H1 (cell line): ENCODE results near the gene TBC1D4. TPM values are rescaled to one million over a fixed set of nuclear protein-coding genes. Genes with fewer than 3 reads are reported as not detected.

ENCODE experiments used
- CTCF ChIA-PET: fragments of 300-600 bp; sonication (Branson Sonifier 250); formaldehyde crosslinking; loops from one replicate; lab custom pipeline; 2021; ENCODE audit not compliant: partially characterized antibody; lab: Charles Lee
- POLR2A ChIA-PET: fragments of 300-600 bp; sonication (Branson Sonifier 250); formaldehyde crosslinking; loops from one replicate; lab custom pipeline; 2021; ENCODE audit warnings: inconsistent platforms; ENCODE audit not compliant: partially characterized antibody; lab: Charles Lee
- DNase-seq, 2 experiments: peaks; one replicate each; pipeline versions ENCODE4 v3.0.0 to v3.0.0-alpha.2; 2010 to 2022; ENCODE audit warnings: low spot score in 2 of 2, low read depth in 1 of 2, mixed read lengths in 1 of 2
- FAIRE-seq: peaks from 2 replicates; lab custom pipeline; 2011; peaks lifted over from hg19 to GRCh38; lab: Jason Lieb, UNC
- H2AFZ ChIP-seq: 2 replicates; pipeline ENCODE4 v1.8.1; 2012; ENCODE audit warnings: low read length, inconsistent platforms
- H2AK5ac ChIP-seq: 2 replicates; pipeline ENCODE4 v1.6.1; 2013; ENCODE audit warnings: low read depth, low read length
- H2BK120ac ChIP-seq: replicated peaks from 2 replicates; pipeline ENCODE3; 2013; ENCODE audit warnings: low read depth, low read length, inconsistent platforms
- H2BK12ac ChIP-seq: 2 replicates; pipeline ENCODE4 v1.6.1; 2013; ENCODE audit warnings: low read depth, low read length
- H2BK15ac ChIP-seq: 2 replicates; pipeline ENCODE4 v1.6.1; 2013; ENCODE audit warnings: low read length
- H2BK20ac ChIP-seq: 2 replicates; pipeline ENCODE4 v1.6.1; 2013; ENCODE audit warnings: low read length
- H2BK5ac ChIP-seq: 2 replicates; pipeline ENCODE4 v1.6.1; 2013; ENCODE audit warnings: low read depth, low read length
- H3K14ac ChIP-seq: 2 replicates; pipeline ENCODE4 v1.6.1; 2013; ENCODE audit warnings: inconsistent platforms; ENCODE audit not compliant: insufficient read length
- H3K18ac ChIP-seq: 2 replicates; pipeline ENCODE4 v1.6.1; 2013; ENCODE audit warnings: low read length; ENCODE audit errors: extremely low read depth
- H3K23ac ChIP-seq: 2 replicates; pipeline ENCODE4 v1.6.1; 2013; ENCODE audit warnings: inconsistent platforms; ENCODE audit not compliant: insufficient read length
- H3K23me2 ChIP-seq: 2 replicates; pipeline ENCODE4 v1.6.1; 2013; ENCODE audit warnings: low read depth, low read length
- H3K27ac ChIP-seq: 2 replicates; pipeline ENCODE4 v1.6.1; 2011; ENCODE audit warnings: low read depth, low read length, inconsistent platforms
- H3K27me3 ChIP-seq, 4 experiments: replicated peaks in 1 of 4; 1 replicate in 1 of 4; 2 replicates in 3 of 4; pipeline versions ENCODE4 v1.6.1 to v1.8.1; 2011 to 2013; ENCODE audit warnings: low read length in 3 of 4, mild to moderate bottlenecking in 3 of 4, inconsistent platforms in 2 of 4, mixed read lengths in 2 of 4, moderate library complexity in 1 of 4; ENCODE audit not compliant: control insufficient read depth in 3 of 4, insufficient read depth in 3 of 4; ENCODE audit errors: extremely low read depth in 1 of 4
- H3K36me3 ChIP-seq, 4 experiments: 2 replicates each; pipeline versions ENCODE4 v1.6.1 to v1.8.1; 2011 to 2013; ENCODE audit warnings: mild to moderate bottlenecking in 4 of 4, low read length in 3 of 4, moderate library complexity in 2 of 4, control low read depth in 1 of 4, inconsistent platforms in 1 of 4; ENCODE audit not compliant: insufficient read depth in 4 of 4, control insufficient read depth in 2 of 4
- H3K4ac ChIP-seq: replicated peaks from 2 replicates; pipeline ENCODE3; 2013; ENCODE audit warnings: low read length, low read depth, mixed read lengths, inconsistent platforms; ENCODE audit not compliant: insufficient read length
- H3K4me1 ChIP-seq, 4 experiments: replicated peaks in 1 of 4; 1 replicate in 1 of 4; 2 replicates in 3 of 4; pipeline versions ENCODE4 v1.6.1 to v1.8.1; 2011 to 2013; ENCODE audit warnings: low read length in 3 of 4, inconsistent platforms in 2 of 4, mixed read lengths in 1 of 4; ENCODE audit not compliant: insufficient read depth in 4 of 4, control insufficient read depth in 3 of 4
- H3K4me2 ChIP-seq, 2 experiments: 2 replicates each; pipeline versions ENCODE4 v1.6.1 to v1.8.1; 2011 to 2013; ENCODE audit warnings: low read depth in 2 of 2, low read length in 2 of 2, control low read depth in 1 of 2, inconsistent platforms in 1 of 2, mild to moderate bottlenecking in 1 of 2; ENCODE audit not compliant: insufficient read depth in 1 of 2
- H3K4me3 ChIP-seq, 4 experiments: fragments of 200-600, 300-600 bp in 1 of 4; sonication (generic), shearing (Covaris generic), sonication (Bioruptor Twin) in 1 of 4; 2 replicates each; pipeline versions ENCODE4 v1.5.1 to v1.8.1; 2011 to 2016; ENCODE audit warnings: low read length in 4 of 4, low read depth in 3 of 4, control low read depth in 2 of 4, inconsistent platforms in 2 of 4, mild to moderate bottlenecking in 2 of 4, mixed read lengths in 1 of 4, moderate library complexity in 1 of 4; ENCODE audit not compliant: insufficient read depth in 2 of 4; ENCODE audit errors: extremely low read depth in 1 of 4
- H3K56ac ChIP-seq: replicated peaks from 2 replicates; pipeline ENCODE3; 2013; ENCODE audit warnings: low read depth, mild to moderate bottlenecking, mixed read lengths, low read length, inconsistent platforms; ENCODE audit not compliant: insufficient read length
- H3K79me1 ChIP-seq: 2 replicates; pipeline ENCODE4 v1.6.1; 2013; ENCODE audit warnings: low read depth, low read length, control low read depth
- H3K79me2 ChIP-seq, 2 experiments: 2 replicates each; pipeline versions ENCODE4 v1.6.1 to v1.8.1; 2012 to 2013; ENCODE audit warnings: low read length in 2 of 2, mild to moderate bottlenecking in 2 of 2, inconsistent platforms in 1 of 2; ENCODE audit not compliant: insufficient read depth in 2 of 2, control insufficient read depth in 1 of 2
- H3K9ac ChIP-seq, 4 experiments: replicated peaks in 1 of 4; 1 replicate in 1 of 4; 2 replicates in 3 of 4; pipeline versions ENCODE4 v1.6.1 to v1.8.1; 2011 to 2013; ENCODE audit warnings: low read depth in 3 of 4, low read length in 3 of 4, control low read depth in 2 of 4, mild to moderate bottlenecking in 2 of 4, moderate library complexity in 2 of 4, inconsistent platforms in 1 of 4; ENCODE audit errors: extremely low read depth in 1 of 4
- H3K9me3 ChIP-seq, 2 experiments: 2 replicates each; pipeline versions ENCODE4 v1.6.1 to v1.8.1; 2012 to 2013; ENCODE audit warnings: mild to moderate bottlenecking in 2 of 2, moderate library complexity in 2 of 2, control low read depth in 1 of 2, inconsistent platforms in 1 of 2, low read depth in 1 of 2, low read length in 1 of 2, mixed read lengths in 1 of 2; ENCODE audit not compliant: insufficient read depth in 2 of 2
- H4K20me1 ChIP-seq, 2 experiments: replicated peaks in 1 of 2; 2 replicates each; pipeline versions ENCODE3 to v1.8.1; 2011 to 2013; ENCODE audit warnings: inconsistent platforms in 2 of 2, low read length in 2 of 2, mild to moderate bottlenecking in 1 of 2; ENCODE audit not compliant: insufficient read depth in 2 of 2, control insufficient read depth in 1 of 2
- H4K5ac ChIP-seq: 2 replicates; pipeline ENCODE4 v1.6.1; 2013; ENCODE audit warnings: low read length, low read depth, mixed read lengths, inconsistent platforms; ENCODE audit not compliant: insufficient read length
- H4K8ac ChIP-seq: 2 replicates; pipeline ENCODE4 v1.8.0; 2013; ENCODE audit warnings: mild to moderate bottlenecking, moderate library complexity, low read length, inconsistent platforms; ENCODE audit not compliant: insufficient read depth; ENCODE audit errors: extremely low read depth
- H4K91ac ChIP-seq: replicated peaks from 2 replicates; pipeline ENCODE3; 2013; ENCODE audit warnings: low read length, mixed read lengths, inconsistent platforms; ENCODE audit not compliant: insufficient read length
- BRCA1 ChIP-seq: IDR thresholded peaks from 2 replicates; pipeline ENCODE4 v1.6.1; 2012; ENCODE audit warnings: low read depth, low read length, improper control_type of control experiment
- SIX5 ChIP-seq: IDR thresholded peaks from 2 replicates; pipeline ENCODE4 v1.6.1; 2011; ENCODE audit warnings: mild to moderate bottlenecking, low read depth, low read length
- TAF1 ChIP-seq: IDR thresholded peaks from 2 replicates; pipeline ENCODE4 v1.6.1; 2011; ENCODE audit warnings: mild to moderate bottlenecking, low read depth, low read length
- WGBS, 2 experiments: shearing (Covaris generic) in 1 of 2; methylation state at CpG; one replicate each; pipeline versions ENCODE4 v1.1.6 to v1.1.7; 2013 to 2015; ENCODE audit warnings: low lambda C conversion rate in 2 of 2, mixed read lengths in 2 of 2, inconsistent platforms in 1 of 2, low coverage in 1 of 2, missing lambda C conversion rate in 1 of 2; ENCODE audit not compliant: insufficient replicate concordance in 2 of 2, insufficient coverage in 1 of 2, insufficient read length in 1 of 2; ENCODE audit errors: extremely low coverage in 1 of 2, missing lambda C conversion rate in 1 of 2; 5-methylcytosine and 5-hydroxymethylcytosine counted together
- polyA plus RNA-seq, 7 experiments: library from polyadenylated mRNA; depleted of rRNA in 3 of 7; stranded (reverse) in 5 of 7; unstranded in 2 of 7; fragments of >200 nt in 5 of 7; fragments of 200-250 nt in 2 of 7; gene quantifications; 1 replicate in 5 of 7; 2 replicates in 1 of 7; 4 replicates in 1 of 7; pipeline versions ENCODE4 v1.2.1 to v1.2.3, GENCODE V29; 2011 to 2013; ENCODE audit warnings: missing spikeins in 2 of 7, mixed read lengths in 2 of 7
- total RNA-seq: library from RNA; stranded (reverse); fragmentation: NEBNext Ultra II Directional; extraction: Animal tissue kit (Norgen Biotek cat#: 25700); gene quantifications from 2 replicates; pipeline ENCODE4 v1.2.1, GENCODE V29; 2021

Gene TBC1D4
- total and polyA plus RNA-seq, 2 of the 8 experiments (the other 6 are each of a cell fraction or from before 2014, with no cell fraction given): 16.7 to 39.0 TPM

GRCh38 chr13:75391432-75392100 lies 90.4 kb downstream of the TBC1D4 start:
- peaks cover 0 to 9% of the 10 kb centered on the region in 2 experiments; a peak in 1 of 4 replicates for H3K79me2 ChIP-seq
- H3K27ac ChIP-seq: no peak overlapping the region
- no peak overlapping the region for H4K91ac ChIP-seq
- no peak overlapping the region for H2BK120ac ChIP-seq
- H3K14ac ChIP-seq: no peak overlapping the region
- no peak overlapping the region for H2BK15ac ChIP-seq
- no peak overlapping the region for H3K23ac ChIP-seq
- no peak overlapping the region for H3K9ac ChIP-seq
- WGBS, 2 experiments: 88% methylated on average over 3 of the region's 3 CpGs; no CpG with 5 or more reads in 1 of the 2 experiments
- H4K5ac ChIP-seq: no peak overlapping the region
- FAIRE-seq (no peak), DNase-seq (no peak)
- H3K79me1 ChIP-seq: no peaks in the 10 kb centered on the region; the same call in 1 of the 2 replicates
- H4K20me1 ChIP-seq: peaks cover 0 to 1% of the 10 kb centered on the region in 2 experiments
- POLR2A ChIA-PET: no interaction called here
- H3K4me3 ChIP-seq: no peak overlapping the region
- no peak overlapping the region for H4K8ac ChIP-seq
- H3K23me2 ChIP-seq: peaks cover 3% of the 10 kb centered on the region; the same call in 1 of the 2 replicates
- TF ChIP-seq TAF1 (no peak), BRCA1 (no peak), SIX5 (no peak)
- H3K4ac ChIP-seq: no peak overlapping the region
- H3K4me2 ChIP-seq: no peak overlapping the region
- H2BK12ac ChIP-seq: no peak overlapping the region
- H3K18ac ChIP-seq: no peak overlapping the region
- CTCF ChIA-PET: interaction anchor here (0.9 kb wide), 1 partner anchor 90 kb away, joined by 3 read pairs; no protein-coding TSS in a partner anchor
- H3K9me3 ChIP-seq: no peaks in the 10 kb centered on the region
- H3K56ac ChIP-seq: no peak overlapping the region
- H2AK5ac ChIP-seq: no peak overlapping the region
- H3K4me1 ChIP-seq: no peaks in the 10 kb centered on the region
- no peak overlapping the region for H2BK20ac ChIP-seq
- no peaks in the 10 kb centered on the region for H3K27me3 ChIP-seq
- H2AFZ ChIP-seq: no peak overlapping the region
- no peak overlapping the region for H2BK5ac ChIP-seq
- H3K36me3 ChIP-seq: no peaks in the 10 kb centered on the region
